Smooth muscle cell (in vitro differentiated cells): Measurements from ENCODE around the gene ITPKB. TPM values are rescaled to one million over a fixed set of nuclear protein-coding genes. Genes with fewer than 3 reads are reported as not detected.

Source experiments
- DNase-seq: peaks from one replicate; lab custom pipeline; 2025; ENCODE audit not compliant: unreplicated experiment; lab: John Stamatoyannopoulos, UW
- H2AFZ ChIP-seq: fragments of 200-600 bp; sonication (generic); 2 replicates; pipeline ENCODE4 v1.6.0; 2016; ENCODE audit warnings: antibody characterized with exemption, low read depth, mild to moderate bottlenecking
- H3F3A ChIP-seq: fragments of 200-600 bp; sonication (generic); 2 replicates; pipeline ENCODE4 v1.6.0; 2017; ENCODE audit warnings: antibody characterized with exemption, low read depth
- H3K27ac ChIP-seq: fragments of 200-600 bp; sonication (generic); 2 replicates; pipeline ENCODE4 v1.5.1; 2016; ENCODE audit warnings: low read depth, mild to moderate bottlenecking
- H3K27me3 ChIP-seq: fragments of 200-600 bp; sonication (generic); 2 replicates; pipeline ENCODE4 v1.6.1; 2016; ENCODE audit warnings: low read depth, mild to moderate bottlenecking
- H3K36me3 ChIP-seq: fragments of 200-600 bp; sonication (generic); 2 replicates; pipeline ENCODE4 v1.5.1; 2016; ENCODE audit warnings: low read depth
- H3K4me1 ChIP-seq: fragments of 200-600 bp; sonication (generic); 2 replicates; pipeline ENCODE4 v1.5.1; 2016; ENCODE audit warnings: low read depth
- H3K4me2 ChIP-seq: fragments of 200-600 bp; sonication (generic); 2 replicates; pipeline ENCODE4 v1.6.0; 2016; ENCODE audit warnings: mild to moderate bottlenecking
- H3K4me3 ChIP-seq: fragments of 200-600 bp; sonication (generic); 2 replicates; pipeline ENCODE4 v1.5.1; 2016; ENCODE audit warnings: mild to moderate bottlenecking
- H3K79me2 ChIP-seq: fragments of 200-600 bp; sonication (generic); 2 replicates; pipeline ENCODE4 v1.6.0; 2016; ENCODE audit warnings: low read depth, mild to moderate bottlenecking
- H3K9ac ChIP-seq: fragments of 200-600 bp; sonication (generic); 2 replicates; pipeline ENCODE4 v1.6.0; 2016; ENCODE audit warnings: low read depth
- H3K9me3 ChIP-seq: fragments of 200-600 bp; sonication (generic); replicated peaks from 2 replicates; pipeline ENCODE4 v1.5.1; 2016; ENCODE audit warnings: low read depth
- H4K20me1 ChIP-seq: fragments of 200-600 bp; sonication (generic); 2 replicates; pipeline ENCODE4 v1.6.0; 2016; ENCODE audit warnings: low read depth
- WGBS: methylation state at CpG from one replicate; pipeline ENCODE4 v1.1.7; 2016; ENCODE audit warnings: low lambda C conversion rate; 5-methylcytosine and 5-hydroxymethylcytosine counted together
- polyA plus RNA-seq: library from polyadenylated mRNA; unstranded; fragments of >200 nt; fragmentation: Nextera tagmentation; extraction: Ambion mirVana; gene quantifications from 2 replicates; pipeline ENCODE4 v1.2.1, GENCODE V29; 2016
- total RNA-seq: library from RNA; depleted of rRNA; stranded (reverse); fragments of >200 nt; gene quantifications from 2 replicates; pipeline ENCODE4 v1.2.3, GENCODE V29; 2014
- TF ChIP-seq, protein P1 (sequence below): fragments of 200-600 bp; sonication (generic); IDR thresholded peaks from 2 replicates; pipeline ENCODE4 v1.5.1; 2017; ENCODE audit warnings: borderline replicate concordance, mild to moderate bottlenecking, antibody characterized with exemption; ENCODE audit not compliant: insufficient read depth, poor library complexity, severe bottlenecking

ITPKB gene
- total and polyA plus RNA-seq, 2 experiments from 2014 or later, result 8.9 to 11.4 TPM

- Histone ChIP-seq H2AFZ (no peak overlapping the region), H3K4me1 (peaks cover 31% of the 10 kb centered on the region), H3K79me2 (no peaks in the 10 kb centered on the region), H3K27ac (no peak overlapping the region), H3F3A (no peaks in the 10 kb centered on the region), H3K4me2 (no peak overlapping the region), H3K36me3 (no peaks in the 10 kb centered on the region), H4K20me1 (no peaks in the 10 kb centered on the region), H3K27me3 (no peaks in the 10 kb centered on the region), H3K9ac (no peak overlapping the region), H3K9me3 (no peaks in the 10 kb centered on the region), H3K4me3 (no peak overlapping the region)
- WGBS, result 95% methylated on average over 12 of the region's 12 CpGs
- no peak for DNase-seq
- TF ChIP-seq, protein P1, sequence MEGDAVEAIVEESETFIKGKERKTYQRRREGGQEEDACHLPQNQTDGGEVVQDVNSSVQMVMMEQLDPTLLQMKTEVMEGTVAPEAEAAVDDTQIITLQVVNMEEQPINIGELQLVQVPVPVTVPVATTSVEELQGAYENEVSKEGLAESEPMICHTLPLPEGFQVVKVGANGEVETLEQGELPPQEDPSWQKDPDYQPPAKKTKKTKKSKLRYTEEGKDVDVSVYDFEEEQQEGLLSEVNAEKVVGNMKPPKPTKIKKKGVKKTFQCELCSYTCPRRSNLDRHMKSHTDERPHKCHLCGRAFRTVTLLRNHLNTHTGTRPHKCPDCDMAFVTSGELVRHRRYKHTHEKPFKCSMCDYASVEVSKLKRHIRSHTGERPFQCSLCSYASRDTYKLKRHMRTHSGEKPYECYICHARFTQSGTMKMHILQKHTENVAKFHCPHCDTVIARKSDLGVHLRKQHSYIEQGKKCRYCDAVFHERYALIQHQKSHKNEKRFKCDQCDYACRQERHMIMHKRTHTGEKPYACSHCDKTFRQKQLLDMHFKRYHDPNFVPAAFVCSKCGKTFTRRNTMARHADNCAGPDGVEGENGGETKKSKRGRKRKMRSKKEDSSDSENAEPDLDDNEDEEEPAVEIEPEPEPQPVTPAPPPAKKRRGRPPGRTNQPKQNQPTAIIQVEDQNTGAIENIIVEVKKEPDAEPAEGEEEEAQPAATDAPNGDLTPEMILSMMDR, result no peak
Measured at GRCh38 chr1:226651041-226651731, 87.9 kb downstream of the ITPKB start.

DNA sequence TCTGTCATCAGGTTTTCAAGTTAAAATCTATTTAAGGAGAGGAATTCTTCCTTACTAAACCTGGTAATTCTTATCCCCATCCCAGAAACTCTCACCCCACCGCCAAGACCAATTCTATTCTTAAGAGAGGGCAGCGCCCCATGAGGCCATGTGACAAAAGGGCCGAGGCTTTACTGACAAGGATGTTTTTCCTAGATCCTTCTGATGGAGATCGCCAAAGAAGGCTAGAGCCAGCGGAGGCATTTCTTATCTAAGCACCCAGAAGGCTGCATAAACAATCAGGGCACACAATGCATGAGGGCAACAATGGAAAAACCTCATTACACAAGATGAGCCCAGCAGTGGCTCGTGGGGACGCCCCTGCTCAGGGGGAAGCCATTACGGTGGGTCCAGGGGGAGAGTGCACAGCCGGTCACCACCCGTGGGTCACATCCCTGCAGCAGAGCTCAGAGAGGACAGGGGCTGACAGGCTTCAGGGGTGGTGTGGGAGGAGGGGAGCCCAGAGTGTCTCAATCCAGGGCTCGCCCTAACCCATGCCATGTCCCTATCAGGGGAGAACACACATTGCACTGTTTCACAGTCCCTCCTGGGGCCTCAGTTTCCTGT, 88.7 kb downstream of the ITPKB start:
- no peaks in the 10 kb centered on the region for H3K79me2 ChIP-seq
- peaks cover 30% of the 10 kb centered on the region for H3K4me1 ChIP-seq

GRCh38 chr1:226649780-226650179, 89.3 kb downstream of the ITPKB start:
- WGBS, result 91% methylated on average over 7 of the region's 7 CpGs
- H3K4me1 ChIP-seq, result peaks cover 28% of the 10 kb centered on the region

More for the DNA sequence above, 88.7 kb downstream of the ITPKB start:
- H2AFZ ChIP-seq, result no peak overlapping the region
- H3K4me2 ChIP-seq, result no peak overlapping the region
- TF ChIP-seq, protein P1, result no peak
- H3K27ac ChIP-seq, result no peak overlapping the region
- no peaks in the 10 kb centered on the region for H3F3A ChIP-seq
- H3K9ac ChIP-seq, result no peak overlapping the region
- H3K36me3 ChIP-seq, result no peaks in the 10 kb centered on the region
- H3K4me3 ChIP-seq, result no peak overlapping the region
- WGBS, result 78% methylated on average over 11 of the region's 11 CpGs
- no peaks in the 10 kb centered on the region for H3K9me3 ChIP-seq
- no peak for DNase-seq
- no peaks in the 10 kb centered on the region for H3K27me3 ChIP-seq
- H4K20me1 ChIP-seq, result no peaks in the 10 kb centered on the region

More at GRCh38 chr1:226649780-226650179, 89.3 kb downstream of the ITPKB start:
- no peak overlapping the region for H3K27ac ChIP-seq
- H3K4me2 ChIP-seq, result no peak overlapping the region
- H3K36me3 ChIP-seq, result no peaks in the 10 kb centered on the region
- H3K79me2 ChIP-seq, result no peaks in the 10 kb centered on the region
- no peaks in the 10 kb centered on the region for H4K20me1 ChIP-seq
- H3K9me3 ChIP-seq, result no peaks in the 10 kb centered on the region
- TF ChIP-seq, protein P1, result no peak
- H3K9ac ChIP-seq, result no peak overlapping the region
- H3F3A ChIP-seq, result no peaks in the 10 kb centered on the region
- H3K27me3 ChIP-seq, result no peaks in the 10 kb centered on the region
- H2AFZ ChIP-seq, result no peak overlapping the region
- no peak overlapping the region for H3K4me3 ChIP-seq
- no peak for DNase-seq
